ENCODE measurements around the gene CARMIL1.

CARMIL1 gene

DNA sequence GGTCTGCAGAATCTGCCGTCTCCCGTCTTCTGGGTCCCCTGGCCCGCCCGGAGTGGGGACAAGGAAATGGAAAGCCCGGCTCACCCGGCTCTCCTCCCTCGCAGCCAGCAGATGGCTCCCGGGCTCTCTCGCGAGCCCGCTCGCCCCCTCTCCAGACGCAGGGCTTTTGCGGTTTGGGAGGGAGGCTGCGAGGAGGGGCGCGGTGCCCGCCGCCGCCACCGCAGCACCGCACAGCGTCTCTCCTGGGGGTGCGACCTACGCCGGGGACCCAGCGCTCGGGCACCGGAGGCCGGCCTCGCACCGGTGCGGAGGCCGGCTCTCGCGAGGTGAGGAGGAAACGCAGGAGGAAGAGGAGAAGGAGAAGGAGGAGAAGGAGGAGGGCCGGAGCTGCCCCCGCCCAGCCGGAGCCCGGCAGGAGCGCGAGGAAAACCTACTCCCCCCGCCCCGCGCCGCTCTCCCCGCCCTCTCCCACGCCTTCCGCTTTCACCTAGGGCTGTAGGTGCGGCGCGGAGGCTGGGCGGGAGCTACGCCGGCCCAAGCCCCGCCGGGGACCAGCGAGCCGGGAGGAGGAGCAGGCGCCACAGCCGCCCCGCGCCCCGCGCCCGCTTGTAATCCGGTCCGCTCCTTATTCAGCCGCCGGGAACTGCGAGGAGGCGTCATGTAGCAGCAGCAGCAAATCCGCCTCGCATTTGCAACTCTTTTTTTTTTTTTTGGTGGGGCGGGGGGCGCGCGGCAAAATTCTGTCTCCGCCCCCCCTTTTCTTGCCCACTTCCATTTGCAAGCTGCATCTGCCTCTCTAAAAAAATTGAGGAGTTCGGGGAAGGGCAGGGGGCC lies at the start of gene CARMIL1:
Gene CARMIL1 (plus strand): TSS at position 461 of the 834 bp plus-strand sequence. CDS start 422 bp downstream, outside the sequence.
- TF ChIP-seq, protein P1, sequence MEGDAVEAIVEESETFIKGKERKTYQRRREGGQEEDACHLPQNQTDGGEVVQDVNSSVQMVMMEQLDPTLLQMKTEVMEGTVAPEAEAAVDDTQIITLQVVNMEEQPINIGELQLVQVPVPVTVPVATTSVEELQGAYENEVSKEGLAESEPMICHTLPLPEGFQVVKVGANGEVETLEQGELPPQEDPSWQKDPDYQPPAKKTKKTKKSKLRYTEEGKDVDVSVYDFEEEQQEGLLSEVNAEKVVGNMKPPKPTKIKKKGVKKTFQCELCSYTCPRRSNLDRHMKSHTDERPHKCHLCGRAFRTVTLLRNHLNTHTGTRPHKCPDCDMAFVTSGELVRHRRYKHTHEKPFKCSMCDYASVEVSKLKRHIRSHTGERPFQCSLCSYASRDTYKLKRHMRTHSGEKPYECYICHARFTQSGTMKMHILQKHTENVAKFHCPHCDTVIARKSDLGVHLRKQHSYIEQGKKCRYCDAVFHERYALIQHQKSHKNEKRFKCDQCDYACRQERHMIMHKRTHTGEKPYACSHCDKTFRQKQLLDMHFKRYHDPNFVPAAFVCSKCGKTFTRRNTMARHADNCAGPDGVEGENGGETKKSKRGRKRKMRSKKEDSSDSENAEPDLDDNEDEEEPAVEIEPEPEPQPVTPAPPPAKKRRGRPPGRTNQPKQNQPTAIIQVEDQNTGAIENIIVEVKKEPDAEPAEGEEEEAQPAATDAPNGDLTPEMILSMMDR (IDR thresholded peaks at IDR 0.05) = peak; percentile 72

DNA sequence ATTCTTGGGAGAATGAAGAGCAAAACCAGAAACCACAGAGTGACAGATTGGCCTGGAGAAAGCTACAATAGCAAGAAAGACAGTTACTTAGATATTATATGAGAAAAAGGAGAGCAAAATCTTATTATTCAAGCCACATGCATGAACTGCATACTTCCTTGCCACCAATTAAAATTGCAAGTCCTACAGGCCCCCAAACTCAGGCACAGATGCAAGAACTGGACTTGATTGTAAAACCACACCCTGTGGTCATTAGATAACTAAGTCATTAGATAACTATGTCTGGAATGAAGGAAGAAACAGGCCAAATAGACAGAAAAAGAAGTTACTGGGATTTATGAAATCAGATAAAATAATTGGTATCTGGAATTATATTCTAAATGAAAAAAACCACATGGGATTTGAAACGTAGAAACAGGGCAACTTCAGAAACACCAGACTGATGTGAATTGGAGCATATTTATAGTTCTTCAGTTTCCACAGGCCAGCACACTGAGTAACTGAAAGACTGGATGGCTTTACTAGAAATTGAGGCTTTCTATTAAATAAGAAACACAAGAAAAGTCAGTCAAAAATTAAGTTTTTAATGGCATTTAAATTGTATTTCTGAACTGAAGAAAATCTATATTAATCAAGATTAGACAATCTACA lies 49.4 kb upstream of the CARMIL1 start:
- TF ChIP-seq, protein P1 (IDR thresholded peaks at IDR 0.05) = no peak

DNA sequence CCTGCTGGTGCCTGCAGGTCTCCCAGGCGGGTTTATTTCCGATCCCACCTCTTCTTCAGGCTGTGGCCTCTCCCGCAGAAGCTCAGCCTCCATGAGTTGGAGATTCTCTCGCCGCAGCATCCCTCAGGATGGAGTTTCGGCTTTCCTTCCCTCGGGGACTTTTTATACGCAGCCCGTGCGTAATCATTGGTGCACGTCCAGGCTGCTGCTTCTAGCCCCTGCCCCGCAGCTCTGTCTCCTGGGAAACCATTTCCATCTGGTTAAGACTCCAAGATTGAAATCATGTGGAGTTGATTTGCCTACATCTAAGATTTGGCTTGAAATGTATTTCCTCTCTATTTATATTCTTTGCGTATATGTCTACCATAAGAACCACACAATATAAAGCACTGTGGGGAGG lies 46.7 kb upstream of the CARMIL1 start:
- TF ChIP-seq, protein P1 (IDR thresholded peaks at IDR 0.05) = no peak

DNA sequence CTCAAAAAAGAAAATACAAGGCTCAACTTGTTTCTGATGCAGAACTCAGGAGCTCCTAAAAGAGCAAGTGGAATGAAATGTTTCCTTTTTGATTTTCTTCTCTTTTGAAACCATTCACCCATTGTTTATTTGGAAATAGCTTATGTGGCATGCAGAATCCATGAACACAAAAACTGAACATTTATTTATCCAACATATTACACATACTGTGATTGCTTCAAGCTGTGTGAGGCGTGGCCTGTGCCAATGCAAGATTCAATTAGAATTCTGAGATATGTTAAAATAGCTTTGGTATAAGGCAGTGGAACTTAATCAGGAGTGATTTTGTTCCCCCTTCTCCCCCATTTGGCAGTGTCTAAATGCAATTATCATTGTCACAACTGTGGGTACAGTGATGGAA lies 45.9 kb upstream of the CARMIL1 start:
- TF ChIP-seq, protein P1 (IDR thresholded peaks at IDR 0.05) = no peak

DNA sequence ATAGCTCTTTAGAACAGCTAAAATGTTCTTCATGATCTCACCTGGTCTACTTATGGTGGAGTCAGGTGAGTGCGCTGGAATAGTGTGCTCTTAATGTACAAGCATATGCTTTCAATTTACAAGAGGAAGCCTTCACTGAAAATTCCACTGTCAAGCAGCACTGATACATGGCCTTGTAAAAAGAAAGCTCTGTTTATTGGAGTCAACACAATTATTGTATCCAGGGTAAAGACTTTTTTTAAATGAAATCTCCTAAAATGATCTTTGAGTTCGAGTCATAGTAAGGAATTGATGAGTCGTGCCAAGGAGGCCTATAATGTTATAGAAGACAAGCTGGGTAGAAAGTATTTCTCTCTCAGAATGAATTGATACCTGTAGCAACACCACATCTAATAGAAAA lies 41.6 kb upstream of the CARMIL1 start:
- TF ChIP-seq, protein P1 (IDR thresholded peaks at IDR 0.05) = no peak

DNA sequence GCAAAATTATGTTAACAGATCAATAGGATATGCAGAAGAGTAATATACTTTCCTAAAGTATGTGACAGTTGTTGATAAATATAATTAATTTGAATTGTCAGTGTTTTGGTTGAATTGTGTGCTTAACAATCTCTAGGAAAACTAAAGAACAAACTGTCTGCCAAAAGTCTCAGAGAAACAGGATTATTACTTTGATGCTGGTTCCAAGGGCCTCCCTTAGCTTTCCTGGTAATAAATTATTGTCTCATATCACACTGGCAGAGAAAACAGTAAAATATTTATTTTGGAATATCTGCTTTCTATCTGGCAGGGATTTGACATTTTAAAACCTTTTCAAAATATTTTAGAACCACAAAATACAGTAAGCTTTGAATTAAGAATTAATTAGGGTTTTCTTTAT lies 40.1 kb upstream of the CARMIL1 start:
- TF ChIP-seq, protein P1 (IDR thresholded peaks at IDR 0.05) = no peak

DNA sequence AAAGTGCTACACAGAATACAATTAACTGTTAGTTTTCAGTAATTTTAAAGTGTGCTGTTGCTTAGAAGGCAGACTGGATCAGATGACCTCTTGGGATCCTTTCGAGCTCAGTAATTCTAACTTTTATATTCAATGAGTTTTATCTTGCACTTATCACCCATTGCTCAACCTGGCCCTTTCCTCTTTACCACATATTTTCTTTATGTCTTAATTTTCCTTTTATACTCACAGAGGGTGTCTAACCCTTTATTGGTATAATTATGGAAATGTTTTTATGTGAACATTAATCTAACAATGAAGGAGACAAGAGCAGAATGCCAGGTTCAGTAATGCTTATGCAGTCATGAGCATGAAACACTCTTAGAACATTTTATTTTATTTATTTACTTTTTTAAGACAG lies 39.7 kb upstream of the CARMIL1 start:
- TF ChIP-seq, protein P1 (IDR thresholded peaks at IDR 0.05) = no peak
